Measurements from ENCODE around the gene GPR146. TPM values are rescaled to one million over a fixed set of nuclear protein-coding genes. Genes with fewer than 3 reads are reported as not detected.
"Not testable (repeated sequence)": the region's sequence is repeated elsewhere in the genome, so short reads cannot be mapped to it uniquely, and the experiment has no call there.

The GPR146 gene
- total and polyA plus RNA-seq, 2 of the 13 experiments (the other 11 are each of a cell fraction or from before 2014, with no cell fraction given), result 2.0 to 15.9 TPM

DNA sequence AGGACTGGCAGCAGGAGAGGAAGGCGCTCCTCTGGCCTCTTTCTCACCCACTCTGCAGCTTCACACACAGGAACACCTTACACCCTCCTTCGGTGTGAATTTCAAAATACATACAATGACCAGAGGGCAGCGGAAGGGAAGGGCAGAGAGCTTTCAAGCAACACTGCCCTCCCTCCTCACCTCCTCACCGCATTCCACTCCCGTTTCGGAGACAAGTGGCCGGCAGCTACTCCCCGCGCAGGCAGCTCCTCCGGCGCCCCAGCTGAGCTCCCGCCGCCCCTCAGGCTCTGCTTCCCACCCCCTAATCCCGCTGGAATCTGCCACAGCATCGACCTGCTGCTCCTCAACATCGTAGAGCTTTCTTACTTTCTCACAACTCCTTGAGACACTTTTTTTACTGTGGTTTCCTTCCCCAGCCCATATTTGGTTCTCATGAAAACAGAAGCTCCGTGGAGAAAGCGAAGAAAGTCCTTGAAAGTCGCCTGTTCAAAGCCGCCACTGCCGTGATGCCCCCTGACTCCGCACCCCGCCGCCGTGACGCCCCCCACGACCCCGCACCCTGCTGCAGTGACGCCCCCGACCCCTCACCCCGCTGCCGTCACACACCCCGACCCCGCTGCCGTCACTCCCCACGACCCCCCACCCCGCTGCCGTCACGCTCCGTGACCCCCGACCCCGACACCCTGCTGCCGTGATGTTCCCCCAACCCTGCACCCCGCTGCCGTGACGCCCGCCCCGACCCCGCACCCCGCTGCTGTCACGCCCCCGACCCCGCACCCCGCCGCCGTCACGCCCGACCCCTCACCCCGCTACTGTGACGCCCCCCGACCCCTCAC lies 29.0 kb downstream of the GPR146 start:
- Histone ChIP-seq H3K36me3 (replicated peaks in 1 of 2; ENCODE audit: control insufficient read depth in 1 of 2, insufficient read depth in 2 of 2, low read length in 2 of 2) (no peaks in the 10 kb centered on the region), H3K27ac (ENCODE audit: extremely low read length, insufficient read depth, low read length) (no peak overlapping the region), H3K27me3 (ENCODE audit: control insufficient read depth in 1 of 2, insufficient read depth in 2 of 2, low read length in 2 of 2) (no peaks in the 10 kb centered on the region), H3K9me3 (ENCODE audit: low read length) (no peaks in the 10 kb centered on the region), H3K4me3 (replicated peaks in 1 of 3; ENCODE audit: insufficient read depth in 1 of 3, low read depth in 2 of 3, low read length in 3 of 3) (no peak overlapping the region), H3K4me2 (ENCODE audit: low read depth, low read length) (no peak overlapping the region), H2AFZ (ENCODE audit: low read length) (no peak overlapping the region), H3K79me2 (ENCODE audit: insufficient read depth, low read length) (no peaks in the 10 kb centered on the region), H3K4me1 (ENCODE audit: insufficient read depth, low read length) (peaks cover 17% of the 10 kb centered on the region), H3K9ac (ENCODE audit: insufficient read depth, low read depth, low read length) (no peak overlapping the region), H4K20me1 (ENCODE audit: insufficient read depth, low read length) (no peaks in the 10 kb centered on the region)
- no peak for FAIRE-seq
- POLR2A ChIA-PET, result no interaction called here
- in situ Hi-C loops (cut with HindIII; ENCODE audit: extremely low pct_ligation_motif_present, low pct_unique_long_range_greater_than_20kb) (no loop called here), intact Hi-C loops (cut with micrococcal nuclease; ENCODE audit: unreplicated experiment) (no loop called here)
- no TSS peak for BruUV-seq (replicated peaks)
- DNase-seq (ENCODE audit: low spot score), result no peak
- WGBS (ENCODE audit: low lambda C conversion rate), result 98% methylated on average over 61 of the region's 61 CpGs
- ATAC-seq, result no peak
- CTCF ChIA-PET (ENCODE audit: low intra/inter-chr PET ratio, low total read pairs), result no interaction called here
- no peak for TF ChIP-seq RBFOX2 (IDR thresholded peaks at IDR 0.05; ENCODE audit: low read depth, low read length)
- no peak for TF ChIP-seq MAFG (CRISPR knock-in tag; IDR thresholded peaks at IDR 0.05)
- TF ChIP-seq, protein P1, sequence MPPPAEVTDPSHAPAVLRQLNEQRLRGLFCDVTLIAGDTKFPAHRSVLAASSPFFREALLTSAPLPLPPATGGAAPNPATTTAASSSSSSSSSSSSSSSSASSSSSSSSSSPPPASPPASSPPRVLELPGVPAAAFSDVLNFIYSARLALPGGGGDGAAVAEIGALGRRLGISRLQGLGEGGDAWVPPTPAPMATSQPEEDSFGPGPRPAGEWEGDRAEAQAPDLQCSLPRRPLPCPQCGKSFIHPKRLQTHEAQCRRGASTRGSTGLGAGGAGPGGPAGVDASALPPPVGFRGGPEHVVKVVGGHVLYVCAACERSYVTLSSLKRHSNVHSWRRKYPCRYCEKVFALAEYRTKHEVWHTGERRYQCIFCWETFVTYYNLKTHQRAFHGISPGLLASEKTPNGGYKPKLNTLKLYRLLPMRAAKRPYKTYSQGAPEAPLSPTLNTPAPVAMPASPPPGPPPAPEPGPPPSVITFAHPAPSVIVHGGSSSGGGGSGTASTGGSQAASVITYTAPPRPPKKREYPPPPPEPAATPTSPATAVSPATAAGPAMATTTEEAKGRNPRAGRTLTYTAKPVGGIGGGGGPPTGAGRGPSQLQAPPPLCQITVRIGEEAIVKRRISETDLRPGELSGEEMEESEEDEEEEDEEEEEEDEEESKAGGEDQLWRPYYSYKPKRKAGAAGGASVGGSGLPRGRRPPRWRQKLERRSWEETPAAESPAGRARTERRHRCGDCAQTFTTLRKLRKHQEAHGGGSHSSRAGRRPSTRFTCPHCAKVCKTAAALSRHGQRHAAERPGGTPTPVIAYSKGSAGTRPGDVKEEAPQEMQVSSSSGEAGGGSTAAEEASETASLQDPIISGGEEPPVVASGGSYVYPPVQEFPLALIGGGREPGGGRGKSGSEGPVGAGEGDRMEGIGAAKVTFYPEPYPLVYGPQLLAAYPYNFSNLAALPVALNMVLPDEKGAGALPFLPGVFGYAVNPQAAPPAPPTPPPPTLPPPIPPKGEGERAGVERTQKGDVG (CRISPR knock-in tag; IDR thresholded peaks at IDR 0.05; ENCODE audit: borderline replicate concordance), result no peak
- TF ChIP-seq, protein P2, sequence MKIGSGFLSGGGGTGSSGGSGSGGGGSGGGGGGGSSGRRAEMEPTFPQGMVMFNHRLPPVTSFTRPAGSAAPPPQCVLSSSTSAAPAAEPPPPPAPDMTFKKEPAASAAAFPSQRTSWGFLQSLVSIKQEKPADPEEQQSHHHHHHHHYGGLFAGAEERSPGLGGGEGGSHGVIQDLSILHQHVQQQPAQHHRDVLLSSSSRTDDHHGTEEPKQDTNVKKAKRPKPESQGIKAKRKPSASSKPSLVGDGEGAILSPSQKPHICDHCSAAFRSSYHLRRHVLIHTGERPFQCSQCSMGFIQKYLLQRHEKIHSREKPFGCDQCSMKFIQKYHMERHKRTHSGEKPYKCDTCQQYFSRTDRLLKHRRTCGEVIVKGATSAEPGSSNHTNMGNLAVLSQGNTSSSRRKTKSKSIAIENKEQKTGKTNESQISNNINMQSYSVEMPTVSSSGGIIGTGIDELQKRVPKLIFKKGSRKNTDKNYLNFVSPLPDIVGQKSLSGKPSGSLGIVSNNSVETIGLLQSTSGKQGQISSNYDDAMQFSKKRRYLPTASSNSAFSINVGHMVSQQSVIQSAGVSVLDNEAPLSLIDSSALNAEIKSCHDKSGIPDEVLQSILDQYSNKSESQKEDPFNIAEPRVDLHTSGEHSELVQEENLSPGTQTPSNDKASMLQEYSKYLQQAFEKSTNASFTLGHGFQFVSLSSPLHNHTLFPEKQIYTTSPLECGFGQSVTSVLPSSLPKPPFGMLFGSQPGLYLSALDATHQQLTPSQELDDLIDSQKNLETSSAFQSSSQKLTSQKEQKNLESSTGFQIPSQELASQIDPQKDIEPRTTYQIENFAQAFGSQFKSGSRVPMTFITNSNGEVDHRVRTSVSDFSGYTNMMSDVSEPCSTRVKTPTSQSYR (CRISPR knock-in tag; IDR thresholded peaks at IDR 0.05; ENCODE audit: borderline replicate concordance), result no peak
- TF ChIP-seq POLR2AphosphoS2 (IDR thresholded peaks at IDR 0.05; ENCODE audit: low read depth, low read length), result no peak
- TF ChIP-seq, protein P3, sequence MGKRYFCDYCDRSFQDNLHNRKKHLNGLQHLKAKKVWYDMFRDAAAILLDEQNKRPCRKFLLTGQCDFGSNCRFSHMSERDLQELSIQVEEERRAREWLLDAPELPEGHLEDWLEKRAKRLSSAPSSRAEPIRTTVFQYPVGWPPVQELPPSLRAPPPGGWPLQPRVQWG (CRISPR knock-in tag; IDR thresholded peaks at IDR 0.05; ENCODE audit: borderline replicate concordance, low read depth), result no peak
- TF ChIP-seq NFRKB (IDR thresholded peaks at IDR 0.05), result no peak
- no peak for TF ChIP-seq SRY (CRISPR knock-in tag; IDR thresholded peaks at IDR 0.05)
- no peak for TF ChIP-seq NBN (conservative IDR thresholded peaks at IDR 0.05)

DNA sequence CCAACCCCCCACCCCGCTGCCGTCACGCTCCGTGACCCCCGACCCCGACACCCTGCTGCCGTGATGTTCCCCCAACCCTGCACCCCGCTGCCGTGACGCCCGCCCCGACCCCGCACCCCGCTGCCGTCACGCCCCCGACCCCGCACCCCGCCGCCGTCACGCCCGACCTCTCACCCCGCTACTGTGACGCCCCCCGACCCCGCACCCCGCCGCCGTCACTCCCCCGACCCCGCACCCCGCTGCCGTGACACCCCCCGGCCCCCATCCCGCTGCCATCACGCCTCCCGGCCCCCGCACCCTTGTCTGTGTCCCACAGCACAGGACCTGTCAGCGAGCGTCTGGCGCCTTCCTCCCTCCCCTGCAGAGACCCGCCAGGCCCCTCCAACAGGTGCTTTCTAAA lies 29.7 kb downstream of the GPR146 start:
- H3K79me2 ChIP-seq (ENCODE audit: insufficient read depth, low read length); H3K4me3 ChIP-seq (replicated peaks in 1 of 3; ENCODE audit: insufficient read depth in 1 of 3, low read depth in 2 of 3, low read length in 3 of 3); POLR2A ChIA-PET; CTCF ChIA-PET (ENCODE audit: low intra/inter-chr PET ratio, low total read pairs); H3K4me2 ChIP-seq (ENCODE audit: low read depth, low read length); FAIRE-seq; intact Hi-C loops (cut with micrococcal nuclease; ENCODE audit: unreplicated experiment); H3K27me3 ChIP-seq (ENCODE audit: control insufficient read depth in 1 of 2, insufficient read depth in 2 of 2, low read length in 2 of 2); in situ Hi-C loops (cut with HindIII; ENCODE audit: extremely low pct_ligation_motif_present, low pct_unique_long_range_greater_than_20kb); BruUV-seq (replicated peaks); H3K9me3 ChIP-seq (ENCODE audit: low read length); H3K27ac ChIP-seq (ENCODE audit: extremely low read length, insufficient read depth, low read length); H3K36me3 ChIP-seq (replicated peaks in 1 of 2; ENCODE audit: control insufficient read depth in 1 of 2, insufficient read depth in 2 of 2, low read length in 2 of 2); ATAC-seq; H2AFZ ChIP-seq (ENCODE audit: low read length); H3K9ac ChIP-seq (ENCODE audit: insufficient read depth, low read depth, low read length); DNase-seq (ENCODE audit: low spot score); H4K20me1 ChIP-seq (ENCODE audit: insufficient read depth, low read length): not testable (repeated sequence)
- 98% methylated on average over 43 of the region's 43 CpGs for WGBS (ENCODE audit: low lambda C conversion rate)
- peaks cover 17% of the 10 kb centered on the region for H3K4me1 ChIP-seq (ENCODE audit: insufficient read depth, low read length)

Data from HepG2 (cell line).